GM12878 (cell line): ENCODE data around the gene SCRN1. TPM values are rescaled to one million over a fixed set of nuclear protein-coding genes. Genes with fewer than 3 reads are reported as not detected.

Source experiments
- ATAC-seq: fragments of 200-7000 bp; cut with Tn5 transposase; 3 replicates; pipeline ENCODE4 v1.9.1; 2020; ENCODE audit warnings: mild to moderate bottlenecking, moderate library complexity
- BruUV-seq: library from RNA; stranded (reverse); fragments of 400-500 nt; replicated peaks from 2 replicates; lab custom pipeline; 2021; lab: Mats Ljungman, UMichigan
- CTCF ChIA-PET: fragments of 300-600 bp; sonication (Branson Sonifier 250); formaldehyde crosslinking; extraction: SDS; loops from one replicate; lab custom pipeline; 2021; ENCODE audit warnings: inconsistent platforms; lab: Yijun Ruan, JAX
- POLR2A ChIA-PET: fragments of 350-600 bp; formaldehyde crosslinking; extraction: SDS; loops from one replicate; lab custom pipeline; 2021; ENCODE audit warnings: inconsistent platforms; lab: Charles Lee
- RAD21 ChIA-PET: fragments of 300-600 bp; sonication (Branson Sonifier 250); formaldehyde crosslinking; loops from one replicate; lab custom pipeline; 2023; ENCODE audit warnings: antibody characterized with exemption; ENCODE audit not compliant: unreplicated experiment; lab: Charles Lee
- SMC1A ChIA-PET: fragments of 300-600 bp; sonication (Branson Sonifier 250); formaldehyde crosslinking; loops from one replicate; lab custom pipeline; 2023; ENCODE audit not compliant: unreplicated experiment, uncharacterized antibody; lab: Charles Lee
- DNase-seq: peaks from one replicate; pipeline ENCODE4 v3.0.0-alpha.2; 2011; ENCODE audit warnings: low read depth, low spot score
- FAIRE-seq: peaks from 3 replicates; lab custom pipeline; 2011; peaks lifted over from hg19 to GRCh38; lab: Jason Lieb, UNC
- H2AFZ ChIP-seq: 2 replicates; pipeline ENCODE4 v1.6.0; 2011; ENCODE audit warnings: low read depth, low read length, control low read depth; ENCODE audit not compliant: control insufficient read depth
- H3K27ac ChIP-seq: 2 replicates; pipeline ENCODE4 v1.5.1; 2011; ENCODE audit warnings: control low read depth; ENCODE audit not compliant: control insufficient read depth, insufficient read depth
- H3K27me3 ChIP-seq, 2 experiments: replicated peaks in 1 of 2; 2 replicates each; pipeline versions ENCODE4 v1.6.0 to v1.6.1; 2011; ENCODE audit warnings: low read length in 1 of 2; ENCODE audit not compliant: control insufficient read depth in 2 of 2, insufficient read depth in 2 of 2
- H3K36me3 ChIP-seq, 2 experiments: 2 replicates each; pipeline ENCODE4 v1.5.1; 2011; ENCODE audit warnings: low read length in 1 of 2; ENCODE audit not compliant: control insufficient read depth in 2 of 2, insufficient read depth in 2 of 2
- H3K4me1 ChIP-seq: 2 replicates; pipeline ENCODE4 v1.6.1; 2011; ENCODE audit warnings: mild to moderate bottlenecking, low read length, moderate library complexity, mixed read lengths; ENCODE audit not compliant: control insufficient read depth, insufficient read depth
- H3K4me2 ChIP-seq: 2 replicates; pipeline ENCODE4 v1.6.0; 2011; ENCODE audit warnings: control low read depth; ENCODE audit not compliant: control insufficient read depth, insufficient read depth
- H3K4me3 ChIP-seq: fragments of 200-600 bp; sonication (generic); 2 replicates; pipeline ENCODE4 v1.5.1; 2016
- H3K79me2 ChIP-seq: 2 replicates; pipeline ENCODE4 v1.6.0; 2011; ENCODE audit warnings: low read length; ENCODE audit not compliant: control insufficient read depth, insufficient read depth
- H3K9ac ChIP-seq: 2 replicates; pipeline ENCODE4 v1.8.0; 2011; ENCODE audit warnings: low read length, control low read depth, mixed read lengths; ENCODE audit not compliant: control insufficient read depth, insufficient read depth
- H3K9me3 ChIP-seq: replicated peaks from 3 replicates; pipeline ENCODE4 v1.5.1; 2011; ENCODE audit warnings: mild to moderate bottlenecking, low read length; ENCODE audit not compliant: control insufficient read depth, insufficient read depth
- H4K20me1 ChIP-seq: 2 replicates; pipeline ENCODE4 v1.6.0; 2011; ENCODE audit not compliant: control insufficient read depth, insufficient read depth
- CHD1 ChIP-seq: IDR thresholded peaks from 2 replicates; pipeline ENCODE4 v1.6.1; 2012; ENCODE audit warnings: low read depth, low read length, improper control_type of control experiment
- FOS ChIP-seq: IDR thresholded peaks from 3 replicates; pipeline ENCODE4 v1.6.1; 2011; ENCODE audit warnings: borderline replicate concordance; ENCODE audit not compliant: insufficient read length; ENCODE audit errors: extremely low read depth
- HDAC2 ChIP-seq: fragments of 200-600 bp; sonication (generic); IDR thresholded peaks from 2 replicates; pipeline ENCODE4 v1.6.1; 2017
- HDGF ChIP-seq: fragments of 450-650 bp; IDR thresholded peaks from 2 replicates; pipeline ENCODE4 v1.6.1; 2016; ENCODE audit warnings: antibody characterized with exemption
- IRF3 ChIP-seq: fragments of 450-650 bp; IDR thresholded peaks from 2 replicates; pipeline ENCODE4 v1.6.1; 2014; ENCODE audit warnings: mild to moderate bottlenecking
- JUNB ChIP-seq: IDR thresholded peaks from 2 replicates; pipeline ENCODE4 v1.6.1; 2016; ENCODE audit warnings: antibody characterized with exemption, mild to moderate bottlenecking
- PML ChIP-seq: IDR thresholded peaks from 2 replicates; pipeline ENCODE4 v1.6.1; 2012; ENCODE audit warnings: low read length, inconsistent platforms
- RAD21 ChIP-seq: IDR thresholded peaks from 2 replicates; pipeline ENCODE4 v1.6.1; 2011; ENCODE audit warnings: mild to moderate bottlenecking, low read depth, low read length, moderate library complexity; ENCODE audit not compliant: insufficient read depth
- RFX5 ChIP-seq: IDR thresholded peaks from 2 replicates; pipeline ENCODE4 v1.6.1; 2011; ENCODE audit warnings: low read depth, low read length, improper control_type of control experiment
- RUNX3 ChIP-seq: IDR thresholded peaks from 2 replicates; pipeline ENCODE4 v1.6.1; 2012; ENCODE audit warnings: low read length, inconsistent platforms
- SKIL ChIP-seq: fragments of 450-650 bp; IDR thresholded peaks from 2 replicates; pipeline ENCODE4 v1.6.1; 2017; ENCODE audit warnings: mild to moderate bottlenecking, low read depth, inconsistent platforms; ENCODE audit not compliant: poor library complexity, severe bottlenecking
- TARDBP ChIP-seq: IDR thresholded peaks from 2 replicates; pipeline ENCODE4 v1.6.1; 2016; ENCODE audit warnings: borderline replicate concordance
- ZNF384 ChIP-seq: IDR thresholded peaks from 2 replicates; pipeline ENCODE4 v1.6.1; 2012; ENCODE audit warnings: low read depth, mild to moderate bottlenecking, low read length, improper control_type of control experiment, borderline replicate concordance
- WGBS: methylation state at CpG from one replicate; pipeline ENCODE4 v1.1.6; 2016; ENCODE audit warnings: low lambda C conversion rate; ENCODE audit not compliant: insufficient replicate concordance, insufficient coverage; ENCODE audit errors: missing lambda C conversion rate; 5-methylcytosine and 5-hydroxymethylcytosine counted together
- in situ Hi-C: fragments of 300-500 bp; cut with MboI; formaldehyde crosslinking; loops from 9 replicates; pipeline ENCODE4 v1.14.3; 2018; ENCODE audit warnings: mixed read lengths
- intact Hi-C: fragments of 100-400 bp; cut with micrococcal nuclease; formaldehyde crosslinking; loops from one replicate; pipeline ENCODE4 v1.14.2; 2022; ENCODE audit not compliant: unreplicated experiment
- polyA plus RNA-seq, 11 experiments: library from polyadenylated mRNA; depleted of rRNA in 4 of 11; unstranded in 6 of 11; stranded (reverse) in 5 of 11; fragments of >200 nt; fragmentation: Nextera tagmentation in 4 of 11; fragmentation: Illumina TruSeq in 1 of 11; extraction: Ambion mirVana in 4 of 11; extraction: Trizol in 1 of 11; gene quantifications; 1 replicate in 1 of 11; 2 replicates in 10 of 11; pipeline versions ENCODE4 v1.2.1 to v1.2.3, GENCODE V29; 2011 to 2016; ENCODE audit warnings: inconsistent platforms in 2 of 11, missing spikeins in 2 of 11, low read depth in 1 of 11
- total RNA-seq, 4 experiments: library from RNA; depleted of rRNA in 3 of 4; stranded (reverse); fragments of >200 nt in 3 of 4; fragmentation: Illumina TruSeq in 1 of 4; extraction: Trizol in 1 of 4; gene quantifications; 2 replicates each; pipeline versions ENCODE4 v1.2.1 to v1.2.3, GENCODE V29; 2013 to 2021

Gene SCRN1
- total and polyA plus RNA-seq, 10 of the 15 experiments (the other 5 are each of a cell fraction or from before 2014, with no cell fraction given) = 11.1 to 67.6 (median 41.7) TPM

- no peak for FAIRE-seq
- ChIA-PET SMC1A (interaction anchor here (0.7 to 1.6 kb wide), 4 partner anchors 10 to 152 kb away, joined by 3 to 14 read pairs (median 4); no protein-coding TSS in a partner anchor), CTCF (interaction anchor here (0.9 to 1.3 kb wide), 5 partner anchors 17 to 54 kb away, joined by 3 to 23 read pairs (median 4); no protein-coding TSS in a partner anchor), RAD21 (interaction anchor here (0.9 to 1.4 kb wide), 2 partner anchors 16 to 42 kb away, joined by 3 to 6 read pairs; no protein-coding TSS in a partner anchor), POLR2A (interaction anchor here (1.1 kb wide), 1 partner anchor 32 kb away, joined by 3 read pairs; no protein-coding TSS in a partner anchor)
- TF ChIP-seq RUNX3 (no peak), SKIL (no peak), CHD1 (no peak), IRF3 (no peak), FOS (no peak), ZNF384 (no peak), TARDBP (no peak), HDAC2 (no peak), JUNB (no peak), RAD21 (no peak), HDGF (no peak), RFX5 (no peak), PML (no peak)
- Histone ChIP-seq H2AFZ (no peak overlapping the region), H3K27ac (no peak overlapping the region), H3K4me1 (peaks cover 11% of the 10 kb centered on the region), H3K4me2 (no peak overlapping the region; the same call in 1 of the 2 replicates), H3K79me2 (peaks cover 12% of the 10 kb centered on the region), H4K20me1 (no peaks in the 10 kb centered on the region), H3K4me3 (no peak overlapping the region), H3K36me3 (peaks cover 0 to 4% of the 10 kb centered on the region in 2 experiments; a peak in 1 of 4 replicates), H3K27me3 (no peaks in the 10 kb centered on the region), H3K9me3 (no peaks in the 10 kb centered on the region), H3K9ac (no peak overlapping the region)
- intact Hi-C loops = no loop called here
- in situ Hi-C loops = no loop called here
- BruUV-seq = no TSS peak
- ATAC-seq = no peak
- no peak for DNase-seq
- WGBS = 100% methylated on average over 1 of the region's 1 CpG
Measured at GRCh38 chr7:30019960-30020359, 30.4 kb upstream of the SCRN1 start.
